Fibroblast of skin of back (primary cell): Measurements from ENCODE around the gene ALDH3A1.

Experiments
- DNase-seq: peaks from one replicate; pipeline ENCODE4 v3.0.0-alpha.2; 2013

The ALDH3A1 gene

DNA sequence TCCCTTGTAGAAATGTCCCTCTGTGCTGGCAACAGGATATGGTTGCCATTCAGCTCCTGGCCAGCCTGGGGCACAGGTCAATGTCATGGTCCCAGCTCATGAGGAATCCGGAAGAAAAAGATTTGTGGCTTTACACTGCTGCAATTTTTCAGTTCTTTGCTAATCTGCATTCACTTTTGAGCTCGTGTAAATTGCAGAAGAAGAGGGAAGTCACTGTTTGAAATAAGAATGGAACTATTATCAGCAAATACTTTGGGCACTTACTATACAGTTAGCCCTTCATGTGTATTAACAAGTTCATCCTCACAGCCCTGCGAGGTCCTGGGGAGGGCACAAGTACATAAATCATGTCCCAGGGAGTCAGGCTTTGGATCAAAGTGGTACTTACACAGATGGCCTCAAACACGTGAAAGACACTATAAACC is 45.9 kb downstream of the ALDH3A1 start:
- DNase-seq = no peak
